NCI-H2029 treated with DMSO at 0.1 percent for 48 hours (cell line): ENCODE data around the gene VPS35L.
"Not testable (repeated sequence)": the region's sequence is repeated elsewhere in the genome, so short reads cannot be mapped to it uniquely, and the experiment has no call there.

Experiments used
- DNase-seq: peaks from one replicate; lab custom pipeline; 2025; lab: John Stamatoyannopoulos, UW

VPS35L gene

GRCh38 chr16:19649980-19650379, 94.5 kb downstream of the VPS35L start:
- DNase-seq, result no peak

DNA sequence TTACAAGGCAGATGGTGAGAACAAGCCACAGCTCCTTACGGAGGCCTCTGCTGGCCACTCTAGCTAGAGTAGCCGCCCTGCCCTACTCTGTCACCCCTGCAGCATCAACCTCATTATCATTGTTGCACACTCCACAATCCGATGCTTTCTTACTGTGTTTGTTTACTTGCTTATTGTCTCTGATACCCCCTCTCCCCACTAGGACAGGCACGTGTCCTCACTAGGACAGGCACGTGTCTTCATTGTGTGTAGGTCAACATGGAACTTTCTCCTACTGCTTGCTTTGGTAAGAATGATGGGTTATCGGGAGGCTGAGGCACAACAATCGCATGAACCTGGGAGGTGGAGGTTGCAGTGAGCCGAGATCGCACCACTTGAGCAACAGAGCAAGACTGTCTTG, 98.6 kb downstream of the VPS35L start:
- no peak for DNase-seq

DNA sequence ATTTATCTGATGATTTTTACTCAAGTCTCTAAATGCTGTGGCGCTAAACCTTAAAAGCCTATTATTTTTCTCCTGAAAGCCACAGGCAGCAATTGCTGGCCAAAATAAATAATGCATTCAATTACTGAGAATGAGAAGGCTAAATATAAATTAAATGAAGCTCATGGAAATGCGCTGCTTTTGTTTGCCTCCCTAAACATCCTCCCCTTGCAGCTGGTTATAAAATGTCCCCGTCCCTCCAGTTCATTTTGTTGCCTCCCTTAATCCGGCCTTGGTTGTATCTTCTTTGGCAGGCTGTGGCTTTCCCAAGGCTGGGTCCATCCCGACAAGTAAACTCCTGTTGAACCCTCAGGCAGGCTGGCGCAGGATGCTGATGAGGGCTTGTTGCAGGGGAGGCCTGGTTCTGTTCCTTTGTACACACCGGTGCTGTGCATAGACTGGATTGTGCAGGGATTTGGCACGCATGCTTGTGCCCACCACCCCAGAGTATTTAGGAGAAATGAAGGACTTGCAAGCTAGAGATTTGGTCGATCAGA, 99.8 kb downstream of the VPS35L start:
- no peak for DNase-seq

GRCh38 chr16:19657831-19658230, 102.3 kb downstream of the VPS35L start:
- DNase-seq, result no peak

GRCh38 chr16:19659554-19659953, 104.1 kb downstream of the VPS35L start:
- DNase-seq, result no peak

GRCh38 chr16:19660432-19660831, 104.9 kb downstream of the VPS35L start:
- DNase-seq, result no peak

DNA sequence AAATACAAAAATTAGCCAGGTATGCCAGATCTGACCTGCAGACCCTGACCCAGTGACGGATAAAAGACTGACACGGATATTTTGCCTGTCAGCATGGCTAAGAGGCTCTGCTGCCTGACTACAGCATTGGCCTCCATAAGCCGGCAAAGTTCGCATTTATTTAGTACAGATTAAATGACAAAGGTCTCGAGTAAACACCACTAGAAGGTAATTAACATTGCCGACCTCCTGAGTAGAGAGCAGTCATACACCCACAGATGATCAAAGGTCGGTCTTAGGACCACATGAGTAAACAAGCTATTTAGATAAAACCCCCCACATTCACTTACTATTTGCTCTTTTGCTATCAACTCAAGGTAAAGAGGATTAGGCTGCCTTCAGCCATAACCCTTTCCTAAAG, 106.8 kb downstream of the VPS35L start:
- no peak for DNase-seq

DNA sequence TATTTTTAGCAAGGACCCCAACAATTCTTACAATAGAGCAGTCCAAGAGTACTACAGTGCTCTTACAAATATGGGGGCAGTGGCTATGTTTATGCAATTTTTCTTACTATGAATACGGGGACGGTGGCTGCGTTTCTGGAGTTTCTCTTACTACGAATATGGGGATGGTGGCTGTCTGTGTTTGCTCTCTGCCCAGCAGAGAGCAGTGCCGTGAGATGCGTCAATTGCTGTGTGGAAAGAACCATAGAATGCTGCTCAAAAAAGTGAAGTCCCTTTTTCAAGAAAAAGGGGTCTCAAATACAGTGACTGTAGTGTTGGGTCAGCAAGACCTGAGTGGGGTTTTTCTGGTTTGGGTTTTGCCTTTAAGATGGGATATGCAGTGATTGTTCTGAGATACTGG, 108.7 kb downstream of the VPS35L start:
- DNase-seq, result no peak

GRCh38 chr16:19665313-19665712, 109.8 kb downstream of the VPS35L start:
- not testable (repeated sequence) for DNase-seq

DNA sequence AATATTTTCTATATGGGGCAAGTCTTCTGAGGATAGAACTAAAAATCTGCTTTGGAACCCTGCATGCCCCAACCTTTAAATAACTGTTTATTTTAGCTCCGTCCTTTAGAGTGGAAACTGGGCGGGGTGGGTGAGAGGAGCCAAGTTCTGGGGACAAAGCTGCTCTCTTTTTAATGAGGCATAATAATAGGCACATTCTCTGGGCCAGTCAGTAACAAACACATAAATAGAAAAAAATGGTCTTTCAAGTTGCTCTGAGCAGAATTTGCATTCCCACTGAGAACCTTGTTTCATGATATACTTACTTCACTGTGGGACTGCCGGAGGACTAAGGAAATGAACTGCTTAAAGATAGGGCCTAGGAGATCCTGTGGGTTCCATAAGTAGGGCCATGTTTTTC, 111.0 kb downstream of the VPS35L start:
- DNase-seq, result no peak

- no peak for DNase-seq
Observed at GRCh38 chr16:19672378-19672777, 116.9 kb downstream of the VPS35L start.

GRCh38 chr16:19674485-19674884, 119.0 kb downstream of the VPS35L start:
- DNase-seq, result no peak

GRCh38 chr16:19677402-19677801, 121.9 kb downstream of the VPS35L start:
- no peak for DNase-seq

DNA sequence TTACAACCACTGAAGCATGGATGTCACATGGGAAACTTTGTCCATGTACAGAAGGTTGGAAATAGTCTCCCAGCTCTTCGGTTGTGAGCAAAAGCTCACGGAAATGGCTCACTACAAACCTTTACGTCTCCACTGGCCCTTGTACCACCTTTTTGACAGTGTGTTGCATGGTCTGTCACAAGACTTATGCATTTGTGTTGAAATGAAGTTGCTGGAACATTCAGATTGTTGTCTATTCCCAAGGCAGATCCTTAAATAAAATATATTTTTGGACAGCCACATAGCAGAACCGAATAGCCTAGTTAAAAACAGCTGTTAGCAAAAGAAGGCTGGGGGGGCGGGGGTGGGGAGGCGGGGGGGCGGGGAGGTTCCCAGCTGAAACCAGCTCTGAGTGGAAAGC, 123.3 kb downstream of the VPS35L start:
- no peak for DNase-seq

- not testable (repeated sequence) for DNase-seq
Observed at GRCh38 chr16:19679281-19679680, 123.8 kb downstream of the VPS35L start.

DNA sequence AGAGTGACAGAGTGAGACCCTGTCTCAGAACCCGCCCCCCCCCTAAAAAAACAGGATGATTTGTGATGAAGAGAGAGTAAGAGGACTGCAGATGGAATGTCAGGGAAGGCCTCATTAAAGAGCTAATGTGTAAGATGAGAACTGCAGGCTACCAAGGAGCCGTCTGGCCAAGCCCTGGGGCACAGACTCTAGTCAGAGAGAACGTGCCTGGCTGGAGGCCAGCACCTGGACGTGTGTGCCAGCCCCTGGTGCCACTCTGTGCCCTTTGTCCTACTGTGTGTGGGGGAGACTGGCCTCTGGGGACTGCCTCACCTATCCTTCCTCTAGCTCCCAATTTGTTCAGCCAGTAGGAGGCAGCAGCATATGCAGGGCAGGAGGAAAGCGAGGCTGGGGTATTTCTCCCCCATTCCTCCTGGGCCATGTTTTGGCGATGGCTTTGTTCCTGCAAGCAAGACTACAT, 125.4 kb downstream of the VPS35L start:
- peak; percentile 41 for DNase-seq

DNA sequence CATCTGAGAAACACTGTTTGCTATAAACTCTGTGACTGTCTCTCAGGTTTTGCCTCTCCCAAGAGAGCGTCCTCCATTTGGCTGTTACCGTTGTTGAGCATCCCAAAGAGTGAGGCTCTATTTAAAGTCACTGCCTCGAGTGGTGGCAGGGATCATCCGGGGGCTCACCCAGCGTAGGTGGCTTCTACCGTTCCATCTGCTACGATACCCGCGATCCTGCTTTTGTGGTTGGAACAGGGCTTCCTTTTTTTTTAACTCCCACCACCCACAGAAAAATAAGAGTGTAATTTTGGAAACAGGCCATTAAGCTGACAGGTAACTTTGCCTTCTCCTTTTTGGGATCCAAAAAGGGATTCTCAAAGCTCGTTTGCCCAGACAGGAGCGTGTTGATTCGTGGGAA, 126.1 kb downstream of the VPS35L start:
- DNase-seq, result no peak

DNA sequence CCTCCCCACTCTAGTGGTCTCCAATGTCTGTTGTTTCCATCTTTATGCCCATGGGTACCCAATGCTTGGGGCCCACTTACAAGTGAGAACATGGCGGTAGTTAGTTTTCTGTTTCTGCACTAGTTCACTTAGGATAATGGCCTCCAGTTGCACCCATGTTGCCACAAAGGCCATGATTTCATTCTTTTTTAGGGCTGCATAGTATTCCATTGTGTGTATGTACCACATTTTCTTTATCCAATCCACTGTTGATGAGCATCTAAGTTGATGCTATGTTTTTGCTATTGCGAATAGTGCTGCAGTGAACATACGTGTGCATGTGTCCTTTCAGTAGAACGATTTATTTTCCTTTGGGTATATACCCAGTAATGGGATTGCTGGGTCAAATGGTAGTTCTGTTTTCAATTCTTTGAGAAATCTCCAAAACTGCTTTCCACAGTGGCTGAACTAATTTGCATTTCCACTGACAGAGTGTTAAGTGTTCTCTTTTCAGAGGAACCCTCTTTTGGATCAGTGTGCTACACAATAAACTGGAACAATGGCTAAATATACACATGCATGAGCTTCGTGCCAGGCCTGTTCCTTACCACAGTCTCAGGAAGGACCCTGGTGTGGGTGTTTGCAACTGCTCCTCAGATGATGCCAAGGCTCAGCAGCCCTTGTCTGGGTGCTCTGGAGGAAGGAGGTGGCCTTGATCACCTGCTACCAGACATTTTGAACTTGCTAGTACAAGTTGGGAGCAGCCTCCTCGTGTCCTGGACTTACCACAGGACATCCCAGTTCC, 128.1 kb downstream of the VPS35L start:
- DNase-seq, result no peak

DNA sequence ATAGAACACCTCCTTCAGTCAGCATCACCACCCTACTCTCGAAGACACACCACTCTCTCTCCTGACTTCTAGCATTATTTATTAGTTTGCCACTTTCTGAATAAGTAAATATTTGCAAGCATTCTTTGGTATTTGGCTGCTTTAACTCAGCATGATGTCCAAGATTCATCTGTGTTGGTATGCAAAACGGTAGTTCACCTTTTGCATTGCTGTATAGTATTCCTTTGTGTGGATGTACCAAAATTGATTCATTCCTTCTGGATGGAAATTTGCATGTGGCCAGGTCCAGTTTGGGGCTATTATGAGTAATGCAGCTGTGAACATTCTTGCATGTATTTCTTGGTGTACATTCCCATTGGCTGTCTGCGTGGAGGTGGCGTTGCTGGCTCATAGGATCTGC, 129.7 kb downstream of the VPS35L start:
- DNase-seq, result no peak

DNA sequence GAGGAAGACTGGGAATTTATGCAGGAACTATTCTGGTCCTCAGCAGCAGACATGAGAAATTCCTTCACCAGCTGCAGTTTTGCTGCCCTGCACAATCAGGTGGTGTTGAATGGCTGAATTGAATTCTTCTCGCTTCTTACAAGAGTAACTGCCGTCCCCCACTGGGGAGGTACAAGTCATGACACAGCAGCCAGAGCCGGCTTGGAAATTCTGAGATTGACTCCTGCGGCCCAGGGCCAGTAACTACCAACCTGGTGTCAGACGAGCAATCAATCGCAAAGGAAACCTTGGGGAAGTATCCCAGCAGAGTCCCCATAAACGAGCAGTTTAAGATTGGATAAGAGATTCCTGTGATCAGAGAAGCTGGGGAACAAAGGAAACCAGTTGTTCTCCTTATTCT, 131.8 kb downstream of the VPS35L start:
- DNase-seq, result no peak

DNA sequence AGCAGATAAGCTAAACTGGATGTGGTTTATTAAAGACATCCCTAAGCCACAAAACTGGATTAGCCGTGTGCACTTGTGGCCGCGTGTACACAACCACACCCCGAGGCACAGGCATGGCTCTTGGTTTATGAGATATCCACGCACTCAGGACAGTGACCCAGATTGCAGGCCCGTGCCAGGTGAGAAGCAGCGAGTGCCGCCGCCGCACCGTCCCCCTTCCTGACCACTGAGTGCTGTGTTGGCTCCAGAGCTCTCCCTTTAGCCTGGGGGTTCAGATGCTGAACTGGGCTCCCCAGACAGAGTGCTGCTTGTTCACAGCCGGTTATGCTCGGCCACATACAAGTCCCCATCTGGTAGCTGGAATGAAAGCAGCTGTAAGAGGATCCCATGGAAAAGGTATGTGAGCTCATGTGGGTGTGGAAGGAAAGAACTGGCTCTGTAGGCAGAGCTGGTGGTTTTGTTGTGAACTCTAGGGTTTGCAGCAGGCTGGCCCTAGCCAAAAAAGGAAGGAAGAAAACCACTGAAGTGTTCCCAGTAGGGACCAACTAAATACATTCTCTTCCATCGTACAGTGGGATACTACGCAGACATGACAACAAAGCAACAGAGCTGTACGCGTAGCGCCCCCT, 133.0 kb downstream of the VPS35L start:
- no peak for DNase-seq

DNA sequence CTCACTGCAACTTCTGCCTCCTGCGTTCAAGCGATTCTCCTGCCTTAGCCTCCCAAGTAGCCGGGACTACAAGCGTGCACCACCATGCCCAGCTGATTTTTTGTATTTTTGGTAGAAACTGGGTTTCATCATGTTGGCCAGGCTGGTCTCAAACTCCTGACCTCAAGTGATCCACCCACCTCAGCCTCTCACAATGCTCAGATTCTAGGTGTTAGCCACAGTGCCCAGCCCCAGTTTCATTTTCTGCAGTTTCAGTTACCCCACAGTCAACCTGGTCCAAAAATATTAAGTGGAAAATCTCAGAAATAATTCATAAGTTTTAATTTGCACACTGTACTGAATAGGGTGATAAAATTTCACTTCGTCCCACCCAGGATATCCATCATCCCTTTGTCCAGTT, 133.8 kb downstream of the VPS35L start:
- DNase-seq, result no peak

- DNase-seq, result no peak
Observed at GRCh38 chr16:19690196-19690595, 134.7 kb downstream of the VPS35L start.
